Right cardiac atrium (tissue), 5 donors: ENCODE results near the gene CMC2. TPM values are rescaled to one million over a fixed set of nuclear protein-coding genes. Genes with fewer than 3 reads are reported as not detected.

Experiments
- ATAC-seq, 2 donors: fragments of 200-7000 bp; cut with Tn5 transposase; one replicate each; pipeline versions ENCODE4 v1.8.0 to v1.9.1; 2020; ENCODE audit warnings: moderate library complexity in 2 of 2, mild to moderate bottlenecking in 1 of 2
- DNase-seq, 3 donors: peaks; one replicate each; pipeline ENCODE4 v3.0.0-alpha.2; 2020
- H3K27ac ChIP-seq: one replicate; pipeline ENCODE4 v1.5.1; 2013; ENCODE audit warnings: mild to moderate bottlenecking, low read length, control low read depth, moderate library complexity
- H3K27me3 ChIP-seq: one replicate; pipeline ENCODE4 v1.6.1; 2013; ENCODE audit not compliant: control insufficient read depth, insufficient read depth
- H3K4me1 ChIP-seq: one replicate; pipeline ENCODE4 v1.6.1; 2013; ENCODE audit warnings: low read length; ENCODE audit not compliant: control insufficient read depth, insufficient read depth
- H3K4me3 ChIP-seq: one replicate; pipeline ENCODE4 v1.5.1; 2013; ENCODE audit warnings: low read length, control low read depth
- H3K9me3 ChIP-seq: one replicate; pipeline ENCODE4 v1.6.1; 2013; ENCODE audit warnings: low read length; ENCODE audit not compliant: control insufficient read depth
- WGBS: extraction: QIAGEN DNeasy Blood & Tissue Kit; methylation state at CpG from one replicate; pipeline ENCODE4 v1.1.7; 2013; 5-methylcytosine and 5-hydroxymethylcytosine counted together
- intact Hi-C, 4 donors: fragments of 100-400 bp; cut with DNase I; formaldehyde crosslinking; loops; one replicate each; pipeline versions ENCODE4 v1.11.0 to v1.14.0; 2022 to 2023
- polyA plus RNA-seq: library from polyadenylated mRNA; stranded (reverse); fragments of 200-250 nt; gene quantifications from one replicate; pipeline ENCODE4 v1.2.3, GENCODE V29; 2013
- total RNA-seq, 4 donors: library from RNA; stranded (reverse); fragmentation: NEBNext Ultra II Directional; extraction: Animal tissue kit (Norgen Biotek cat#: 25700); gene quantifications; one replicate each; pipeline ENCODE4 v1.2.1, GENCODE V29; 2021
- donor health status: healthy with polysubstance abuse.
- donor health status: DM: no; HTN: yes; CAD: no.
- donor health status: DM: no; HTN: no; CAD: no.
- donor health status: DM: no; HTN: yes; CAD: no; lungs with severe emphysema.
- donor health status: DM: yes; HTN: yes; CAD: no.

The CMC2 gene
- total and polyA plus RNA-seq, 5 donors = 117 to 342 (median 126) TPM

- 84% methylated on average over 2 of the region's 2 CpGs for WGBS
- Histone ChIP-seq H3K9me3 (no peaks in the 10 kb centered on the region), H3K4me1 (peaks cover 3% of the 10 kb centered on the region), H3K27me3 (no peaks in the 10 kb centered on the region), H3K4me3 (no peak overlapping the region), H3K27ac (no peak overlapping the region)
- ATAC-seq (no peak), DNase-seq (no peak)
- intact Hi-C loops = no loop called here
These were observed 15.7 kb downstream of the CMC2 start for GRCh38 chr16:80990978-80991377.

- Histone ChIP-seq H3K4me3 (no peak overlapping the region), H3K27ac (no peak overlapping the region), H3K27me3 (no peaks in the 10 kb centered on the region), H3K9me3 (no peaks in the 10 kb centered on the region), H3K4me1 (peaks cover 3% of the 10 kb centered on the region)
- DNase-seq (no peak), ATAC-seq (no peak)
- 95% methylated on average over 3 of the region's 3 CpGs for WGBS
- intact Hi-C loops = no loop called here
These were observed 16.1 kb downstream of the CMC2 start for GRCh38 chr16:80990577-80990976.

GRCh38 chr16:80989801-80990200, 16.9 kb downstream of the CMC2 start:
- Histone ChIP-seq H3K27me3 (no peaks in the 10 kb centered on the region), H3K27ac (no peak overlapping the region), H3K4me1 (peaks cover 3% of the 10 kb centered on the region), H3K9me3 (no peaks in the 10 kb centered on the region), H3K4me3 (no peak overlapping the region)
- intact Hi-C loops = no loop called here
- 47% methylated on average over 2 of the region's 2 CpGs for WGBS
- DNase-seq (no peak), ATAC-seq (no peak)

DNA sequence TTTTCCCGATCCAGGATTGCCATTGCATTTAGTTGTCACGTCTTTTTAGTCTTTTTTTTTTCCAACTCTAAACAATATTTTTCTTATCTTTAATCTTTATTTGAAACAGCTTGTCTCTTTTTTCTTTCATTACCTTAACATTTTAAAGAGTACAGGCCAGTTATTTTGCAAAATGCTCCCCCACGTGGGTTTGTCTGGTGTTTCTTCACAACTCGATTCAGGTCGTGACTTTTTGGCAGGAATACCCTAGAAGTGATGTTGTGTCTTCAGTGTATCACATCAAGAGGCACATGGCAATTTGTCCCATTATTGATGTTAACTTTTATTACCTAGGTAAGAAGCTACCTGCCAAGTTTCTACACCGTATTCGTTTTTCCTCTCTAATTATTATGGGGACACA, 17.9 kb downstream of the CMC2 start:
- Histone ChIP-seq H3K4me3 (no peak overlapping the region), H3K9me3 (no peaks in the 10 kb centered on the region), H3K4me1 (peaks cover 3% of the 10 kb centered on the region), H3K27ac (no peak overlapping the region), H3K27me3 (no peaks in the 10 kb centered on the region)
- intact Hi-C loops = no loop called here
- DNase-seq = no peak
- WGBS = 64% methylated on average over 7 of the region's 7 CpGs
- no peak for ATAC-seq

DNA sequence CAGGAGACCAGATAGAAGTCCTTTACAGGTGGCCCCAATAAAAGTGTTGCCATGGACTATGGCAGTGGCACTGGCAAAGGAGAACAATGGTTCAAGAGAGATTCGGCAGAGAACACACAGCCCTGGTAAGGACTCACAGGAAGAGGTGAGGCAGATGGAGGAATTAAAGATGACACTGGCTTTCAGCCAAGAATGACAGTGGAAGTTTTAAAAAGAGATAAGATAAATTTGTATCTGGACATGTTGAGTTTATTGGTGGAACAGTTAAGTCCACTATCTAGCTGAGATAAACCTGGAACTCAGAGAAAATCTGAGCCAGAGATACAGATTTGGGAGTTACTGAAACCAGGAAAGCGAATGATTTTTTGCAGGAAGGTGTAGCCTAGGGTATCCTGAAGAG, 20.1 kb downstream of the CMC2 start:
- H3K9me3 ChIP-seq = no peaks in the 10 kb centered on the region
- H3K4me3 ChIP-seq = no peak overlapping the region
- no peak for DNase-seq
- no peaks in the 10 kb centered on the region for H3K27me3 ChIP-seq
- no peak for ATAC-seq
- H3K27ac ChIP-seq = no peak overlapping the region
- intact Hi-C loops = no loop called here
- H3K4me1 ChIP-seq = peaks cover 3% of the 10 kb centered on the region
- 55% methylated on average over 2 of the region's 2 CpGs for WGBS

DNA sequence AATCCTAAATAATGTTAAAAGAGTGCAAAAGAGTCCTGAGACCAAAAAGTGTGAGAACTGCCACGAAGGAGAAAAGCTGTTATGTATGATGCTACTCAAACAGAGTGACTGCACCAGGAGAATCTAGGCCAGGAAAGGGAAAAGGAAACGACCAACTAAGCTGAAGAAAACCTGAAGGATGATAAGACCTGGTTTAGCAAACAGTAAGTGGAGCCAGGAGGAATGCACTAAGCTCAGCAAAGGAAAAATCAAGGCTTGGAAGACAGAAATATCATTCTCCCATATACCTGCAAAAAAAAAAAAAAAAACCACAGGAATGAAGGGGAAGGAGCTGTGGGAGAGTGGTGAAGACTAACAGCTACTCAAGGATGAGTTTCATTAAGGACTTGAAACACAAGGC, 21.1 kb downstream of the CMC2 start:
- no peak for ATAC-seq
- Histone ChIP-seq H3K27ac (no peak overlapping the region), H3K4me1 (peaks cover 1% of the 10 kb centered on the region), H3K4me3 (no peak overlapping the region), H3K9me3 (no peaks in the 10 kb centered on the region), H3K27me3 (no peaks in the 10 kb centered on the region)
- DNase-seq = no peak
- intact Hi-C loops = no loop called here
- WGBS = 68% methylated on average over 2 of the region's 2 CpGs

- peaks cover 1% of the 10 kb centered on the region for H3K4me1 ChIP-seq
These were observed 22.4 kb downstream of the CMC2 start for GRCh38 chr16:80984124-80984892.

GRCh38 chr16:80982646-80983045, 24.0 kb downstream of the CMC2 start:
- DNase-seq (no peak), ATAC-seq (no peak)
- Histone ChIP-seq H3K27ac (no peak overlapping the region), H3K9me3 (no peaks in the 10 kb centered on the region), H3K27me3 (no peaks in the 10 kb centered on the region), H3K4me3 (no peak overlapping the region), H3K4me1 (no peaks in the 10 kb centered on the region)
- WGBS = 73% methylated on average over 4 of the region's 4 CpGs
- intact Hi-C loops = no loop called here

More at GRCh38 chr16:80984124-80984892, 22.4 kb downstream of the CMC2 start:
- Histone ChIP-seq H3K27me3 (no peaks in the 10 kb centered on the region), H3K4me3 (no peak overlapping the region), H3K9me3 (no peaks in the 10 kb centered on the region), H3K27ac (no peak overlapping the region)
- 88% methylated on average over 6 of the region's 6 CpGs for WGBS
- intact Hi-C loops = no loop called here
- ATAC-seq (no peak), DNase-seq (no peak)

GRCh38 chr16:80981103-80981502, 25.6 kb downstream of the CMC2 start:
- no peak overlapping the region for H3K27ac ChIP-seq
- DNase-seq (no peak), ATAC-seq (no peak)
- intact Hi-C loops = no loop called here
- H3K4me3 ChIP-seq = no peak overlapping the region
- no peaks in the 10 kb centered on the region for H3K9me3 ChIP-seq
- no peaks in the 10 kb centered on the region for H3K4me1 ChIP-seq
- no peaks in the 10 kb centered on the region for H3K27me3 ChIP-seq

- no peak overlapping the region for H3K27ac ChIP-seq
- H3K9me3 ChIP-seq = no peaks in the 10 kb centered on the region
- H3K27me3 ChIP-seq = no peaks in the 10 kb centered on the region
- ATAC-seq = no peak
- WGBS = 92% methylated on average over 1 of the region's 1 CpG
- H3K4me1 ChIP-seq = peaks cover 1% of the 10 kb centered on the region
- intact Hi-C loops = no loop called here
- no peak overlapping the region for H3K4me3 ChIP-seq
- DNase-seq = no peak
These were observed 29.7 kb downstream of the CMC2 start for GRCh38 chr16:80976946-80977345.

DNA sequence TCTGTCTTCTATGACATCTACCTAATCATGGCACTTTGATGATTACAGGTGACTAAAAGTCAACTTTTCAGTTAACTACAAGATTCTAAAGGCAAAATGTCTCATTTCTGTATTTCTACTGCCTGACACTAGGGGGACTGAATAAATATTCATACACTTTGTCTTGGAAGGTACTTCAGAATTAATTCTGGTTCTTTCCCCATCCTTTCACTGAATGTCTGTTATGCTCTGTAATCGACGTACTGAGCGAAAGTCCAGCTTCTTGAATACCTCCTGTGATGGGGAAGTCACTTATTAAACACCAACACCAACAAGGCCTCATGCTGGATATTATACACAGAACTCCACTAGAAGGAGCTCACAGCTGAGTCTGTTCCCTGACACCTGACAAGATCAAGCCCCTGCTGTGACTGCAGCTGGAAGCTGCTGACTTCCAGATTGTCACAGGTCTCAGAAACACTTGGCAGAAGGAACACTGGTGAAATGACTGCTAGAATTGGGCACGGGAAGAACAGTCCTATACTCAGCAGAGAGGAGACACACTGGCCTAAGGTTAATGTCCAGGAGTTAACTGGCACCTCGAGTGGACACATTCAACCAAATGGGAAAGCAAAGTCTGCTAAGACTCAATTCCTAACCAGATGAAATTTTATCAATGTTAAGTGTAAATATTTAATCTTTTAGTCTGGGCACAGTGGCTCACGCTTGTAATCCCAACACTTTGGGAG, 31.9 kb downstream of the CMC2 start:
- 82% methylated on average over 6 of the region's 6 CpGs for WGBS
- DNase-seq (no peak), ATAC-seq (peak; percentile 48 to 74)

More for the DNA sequence above, 31.9 kb downstream of the CMC2 start:
- Histone ChIP-seq H3K27me3 (no peaks in the 10 kb centered on the region), H3K9me3 (no peaks in the 10 kb centered on the region), H3K4me1 (peaks cover 1% of the 10 kb centered on the region), H3K27ac (peak overlapping the region; percentile 48), H3K4me3 (no peak overlapping the region)
- intact Hi-C loops = no loop called here
